VCaP (cell line): Measurements from ENCODE around the gene CST11.
"Not testable (repeated sequence)": the region's sequence is repeated elsewhere in the genome, so short reads cannot be mapped to it uniquely, and the experiment has no call there.

Experiments used
- H3K27ac ChIP-seq: fragments of 450-650 bp; 2 replicates; pipeline ENCODE4 v1.5.1; 2017
- CTCF ChIP-seq: fragments of 450-650 bp; conservative IDR thresholded peaks from 2 replicates; pipeline ENCODE4 v1.5.1; 2017; ENCODE audit warnings: mild to moderate bottlenecking, moderate library complexity

CST11 gene

DNA sequence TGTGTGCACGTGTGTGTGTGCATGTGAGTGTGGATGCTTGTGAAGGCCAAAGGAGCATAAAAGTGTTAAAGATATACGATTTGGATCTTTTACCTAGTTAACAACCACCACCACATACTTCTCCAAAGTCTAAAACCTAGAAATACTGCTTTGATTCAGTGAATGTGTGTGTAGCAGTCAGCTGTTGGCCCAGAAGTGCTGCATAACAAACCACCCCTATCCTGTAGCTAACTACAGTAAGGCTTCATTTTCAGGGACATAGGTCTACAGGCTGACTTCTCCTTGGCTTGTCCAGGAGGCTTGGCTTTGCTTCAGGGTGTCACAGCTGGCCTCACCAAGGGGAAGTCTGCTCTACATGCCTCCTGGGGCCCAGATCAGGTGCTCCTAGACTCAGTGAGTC, 35.8 kb upstream of the CST11 start:
- H3K27ac ChIP-seq = no peak overlapping the region
- no peak for TF ChIP-seq CTCF

DNA sequence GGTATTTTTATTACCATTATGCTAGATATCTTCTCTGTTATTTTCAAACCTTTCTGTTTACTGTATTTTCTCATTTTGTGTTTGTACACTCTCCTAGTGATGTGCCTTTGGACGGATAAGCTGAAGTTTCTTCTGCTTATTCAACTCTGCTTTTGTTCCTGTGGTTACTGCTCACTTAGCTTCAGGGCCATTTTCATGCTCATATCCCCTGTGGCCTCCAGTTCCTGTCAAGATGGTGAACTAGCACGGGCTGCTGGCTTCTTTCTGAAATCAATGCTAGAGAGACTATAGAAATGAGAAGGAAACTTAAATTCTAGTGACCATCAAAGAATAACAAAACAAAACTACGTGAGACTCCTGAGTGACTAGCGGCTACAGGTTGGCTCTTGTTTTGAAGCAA, 31.4 kb upstream of the CST11 start:
- TF ChIP-seq CTCF = no peak
- no peak overlapping the region for H3K27ac ChIP-seq

- no peak for TF ChIP-seq CTCF
- no peak overlapping the region for H3K27ac ChIP-seq
Observed at GRCh38 chr20:23482138-23482537, 29.5 kb upstream of the CST11 start.

DNA sequence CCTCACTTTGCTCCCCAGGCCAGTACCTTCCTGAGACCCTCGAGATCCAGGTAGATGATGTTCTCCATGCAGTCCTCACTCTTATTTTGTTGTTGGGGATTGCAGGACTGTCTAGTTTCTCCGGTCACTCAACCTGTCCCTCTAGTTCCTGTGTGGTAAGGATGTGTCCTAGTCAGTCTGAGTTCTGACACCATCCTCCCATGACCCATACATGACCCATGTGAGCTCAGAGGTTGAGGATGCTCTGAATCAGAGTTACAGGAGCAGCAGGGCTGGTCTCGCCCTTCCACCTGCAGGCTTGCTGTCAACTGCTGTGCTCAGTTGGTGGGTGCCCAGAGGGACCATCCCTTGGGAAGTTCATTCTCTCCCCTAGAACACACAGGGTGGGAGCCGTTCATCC, 26.4 kb upstream of the CST11 start:
- H3K27ac ChIP-seq = no peak overlapping the region
- no peak for TF ChIP-seq CTCF

- H3K27ac ChIP-seq = no peak overlapping the region
- TF ChIP-seq CTCF = no peak
Observed at GRCh38 chr20:23477223-23477622, 24.5 kb upstream of the CST11 start.

DNA sequence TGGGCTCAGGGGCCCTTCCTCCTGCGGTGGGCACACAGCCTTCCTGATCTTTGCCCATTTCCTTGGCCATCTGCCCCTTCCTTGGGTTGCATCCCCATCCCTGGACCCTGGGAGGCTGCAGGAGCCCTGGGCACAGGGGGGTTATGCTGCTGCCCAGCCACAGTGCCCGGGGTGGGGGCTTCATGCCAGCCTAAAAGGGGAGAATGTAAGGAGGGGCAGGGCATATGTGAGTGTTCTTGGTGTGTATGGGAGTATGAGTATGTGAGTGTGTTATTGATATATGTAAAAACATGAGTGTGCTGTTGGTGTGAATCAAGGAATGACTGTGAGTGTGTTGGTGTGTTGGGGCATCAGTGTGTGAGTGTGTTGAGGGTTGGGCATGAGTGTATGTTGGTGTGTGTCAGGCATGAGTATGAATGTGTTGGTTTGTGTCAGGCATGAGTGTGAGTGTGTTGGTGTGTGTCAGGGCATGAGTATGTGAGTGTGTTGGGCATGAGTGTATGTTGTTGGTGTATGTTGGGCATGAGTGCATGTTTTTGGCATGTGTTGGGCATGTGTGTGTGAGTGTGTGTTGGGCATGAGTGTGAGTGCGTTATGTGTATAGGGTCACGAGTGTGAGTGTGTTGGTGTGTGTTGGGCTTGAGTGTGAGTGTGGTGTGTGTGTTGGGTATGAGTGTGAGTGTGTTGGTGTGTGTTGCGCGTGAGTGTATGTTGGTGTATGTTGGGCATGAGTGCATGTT, 23.5 kb upstream of the CST11 start:
- H3K27ac ChIP-seq = no peak overlapping the region
- TF ChIP-seq CTCF = no peak

- TF ChIP-seq CTCF = no peak
Observed at GRCh38 chr20:23475395-23475794, 22.7 kb upstream of the CST11 start.

DNA sequence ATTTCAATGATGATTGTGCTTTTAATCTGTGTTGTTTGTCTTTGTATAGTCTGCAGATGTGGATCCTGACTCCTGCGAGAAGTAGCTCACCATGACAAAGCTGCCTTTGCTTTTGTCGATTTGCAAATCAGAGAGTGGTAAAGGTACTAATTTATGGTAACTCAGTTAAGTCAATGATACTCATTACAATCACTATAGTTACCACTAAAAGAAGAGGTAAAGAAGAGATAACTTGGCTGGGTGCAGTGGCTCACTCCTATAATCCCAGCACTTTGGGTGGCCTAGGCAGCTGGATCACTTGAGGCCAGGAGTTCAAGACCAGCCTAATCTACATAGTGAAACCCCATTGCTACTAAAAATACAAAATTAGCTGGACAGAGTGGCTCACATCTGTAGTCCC, 20.6 kb upstream of the CST11 start:
- H3K27ac ChIP-seq = not testable (repeated sequence)

More at GRCh38 chr20:23475395-23475794, 22.7 kb upstream of the CST11 start:
- no peak overlapping the region for H3K27ac ChIP-seq

DNA sequence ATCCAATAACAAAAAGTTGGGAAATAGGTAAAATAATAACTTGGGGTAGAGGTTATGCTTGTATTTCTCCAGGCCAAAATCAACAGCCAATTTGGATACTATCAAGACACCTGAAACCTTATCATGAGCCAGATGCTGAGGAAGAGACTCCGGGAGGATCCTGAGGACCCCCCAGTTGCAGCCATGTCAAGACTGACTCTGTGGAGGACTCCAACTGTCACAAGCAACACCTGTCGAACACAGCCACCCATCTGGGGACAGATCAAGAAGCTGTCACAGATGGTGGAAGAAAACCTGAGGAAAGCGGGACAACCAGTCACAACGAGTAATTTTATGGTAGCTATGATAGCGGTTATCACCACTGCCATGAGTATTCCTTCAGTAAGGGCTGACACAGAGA, 19.6 kb upstream of the CST11 start:
- H3K27ac ChIP-seq = not testable (repeated sequence)

GRCh38 chr20:23466961-23467360, 14.3 kb upstream of the CST11 start:
- not testable (repeated sequence) for H3K27ac ChIP-seq
